Measurements from ENCODE around the gene BDH1.
"Not testable (repeated sequence)": the region's sequence is repeated elsewhere in the genome, so short reads cannot be mapped to it uniquely, and the experiment has no call there.

The BDH1 gene

GRCh38 chr3:197589545-197589944 lies 33.8 kb upstream of the BDH1 start:
- Histone ChIP-seq H3K36me3 (ENCODE audit: insufficient read depth, insufficient read length, low read length) (no peaks in the 10 kb centered on the region), H3K9ac (ENCODE audit: insufficient read length, low read depth) (no peak overlapping the region), H3K27me3 (ENCODE audit: insufficient read depth, insufficient read length) (no peaks in the 10 kb centered on the region), H3K4me3 (ENCODE audit: insufficient read length, low read depth) (no peak overlapping the region), H3K4me1 (ENCODE audit: insufficient read depth, insufficient read length) (no peaks in the 10 kb centered on the region), H3K9me3 (ENCODE audit: insufficient read depth, low read length) (no peaks in the 10 kb centered on the region)
- DNase-seq (ENCODE audit: low read depth, low spot score), result no peak
- TF ChIP-seq SUZ12 (IDR thresholded peaks at IDR 0.05; ENCODE audit: extremely low read depth, insufficient read depth, insufficient read length) (no peak), ZNF274 (IDR thresholded peaks at IDR 0.05; ENCODE audit: low read depth, low read length) (no peak), YY1 (IDR thresholded peaks at IDR 0.05; ENCODE audit: insufficient read depth, insufficient read length) (no peak)

- H3K27me3 ChIP-seq (ENCODE audit: insufficient read depth, insufficient read length); H3K4me1 ChIP-seq (ENCODE audit: insufficient read depth, insufficient read length); H3K9me3 ChIP-seq (ENCODE audit: insufficient read depth, low read length); H3K9ac ChIP-seq (ENCODE audit: insufficient read length, low read depth); H3K36me3 ChIP-seq (ENCODE audit: insufficient read depth, insufficient read length, low read length); H3K4me3 ChIP-seq (ENCODE audit: insufficient read length, low read depth); DNase-seq (ENCODE audit: low read depth, low spot score): not testable (repeated sequence)
Measured at GRCh38 chr3:197586768-197587167, 31.0 kb upstream of the BDH1 start.

- H3K9ac ChIP-seq (ENCODE audit: insufficient read length, low read depth), result no peak overlapping the region
- H3K4me1 ChIP-seq (ENCODE audit: insufficient read depth, insufficient read length), result no peaks in the 10 kb centered on the region
- H3K4me3 ChIP-seq (ENCODE audit: insufficient read length, low read depth), result no peak overlapping the region
- H3K9me3 ChIP-seq (ENCODE audit: insufficient read depth, low read length), result no peaks in the 10 kb centered on the region
- no peak for DNase-seq (ENCODE audit: low read depth, low spot score)
- H3K36me3 ChIP-seq (ENCODE audit: insufficient read depth, insufficient read length, low read length), result no peaks in the 10 kb centered on the region
- TF ChIP-seq YY1 (IDR thresholded peaks at IDR 0.05; ENCODE audit: insufficient read depth, insufficient read length) (no peak), ZNF274 (IDR thresholded peaks at IDR 0.05; ENCODE audit: low read depth, low read length) (no peak), SUZ12 (IDR thresholded peaks at IDR 0.05; ENCODE audit: extremely low read depth, insufficient read depth, insufficient read length) (no peak)
- H3K27me3 ChIP-seq (ENCODE audit: insufficient read depth, insufficient read length), result no peaks in the 10 kb centered on the region
Measured at GRCh38 chr3:197586181-197586580, 30.4 kb upstream of the BDH1 start.

- Histone ChIP-seq H3K9ac (ENCODE audit: insufficient read length, low read depth) (no peak overlapping the region), H3K27me3 (ENCODE audit: insufficient read depth, insufficient read length) (no peaks in the 10 kb centered on the region), H3K4me1 (ENCODE audit: insufficient read depth, insufficient read length) (no peaks in the 10 kb centered on the region), H3K4me3 (ENCODE audit: insufficient read length, low read depth) (no peak overlapping the region), H3K36me3 (ENCODE audit: insufficient read depth, insufficient read length, low read length) (no peaks in the 10 kb centered on the region), H3K9me3 (ENCODE audit: insufficient read depth, low read length) (no peaks in the 10 kb centered on the region)
- TF ChIP-seq YY1 (IDR thresholded peaks at IDR 0.05; ENCODE audit: insufficient read depth, insufficient read length) (no peak), ZNF274 (IDR thresholded peaks at IDR 0.05; ENCODE audit: low read depth, low read length) (no peak), SUZ12 (IDR thresholded peaks at IDR 0.05; ENCODE audit: extremely low read depth, insufficient read depth, insufficient read length) (no peak)
- no peak for DNase-seq (ENCODE audit: low read depth, low spot score)
Measured at GRCh38 chr3:197584733-197585132, 29.0 kb upstream of the BDH1 start.

- Histone ChIP-seq H3K9ac (ENCODE audit: insufficient read length, low read depth) (no peak overlapping the region), H3K4me1 (ENCODE audit: insufficient read depth, insufficient read length) (no peaks in the 10 kb centered on the region), H3K9me3 (ENCODE audit: insufficient read depth, low read length) (0 out of 2 replicates have a peak, but pooled peaks cover under 1% of the 10 kb centered on the region), H3K4me3 (ENCODE audit: insufficient read length, low read depth) (no peak overlapping the region), H3K36me3 (ENCODE audit: insufficient read depth, insufficient read length, low read length) (no peaks in the 10 kb centered on the region), H3K27me3 (ENCODE audit: insufficient read depth, insufficient read length) (no peaks in the 10 kb centered on the region)
- TF ChIP-seq SUZ12 (IDR thresholded peaks at IDR 0.05; ENCODE audit: extremely low read depth, insufficient read depth, insufficient read length), result no peak
- TF ChIP-seq ZNF274 (IDR thresholded peaks at IDR 0.05; ENCODE audit: low read depth, low read length), result no peak
- no peak for TF ChIP-seq YY1 (IDR thresholded peaks at IDR 0.05; ENCODE audit: insufficient read depth, insufficient read length)
- DNase-seq (ENCODE audit: low read depth, low spot score), result no peak
Measured at GRCh38 chr3:197583371-197583770, 27.6 kb upstream of the BDH1 start.

- DNase-seq (ENCODE audit: low read depth, low spot score), result peak; percentile 69
- Histone ChIP-seq H3K4me3 (ENCODE audit: insufficient read length, low read depth) (no peak overlapping the region), H3K4me1 (ENCODE audit: insufficient read depth, insufficient read length) (peaks cover 9% of the 10 kb centered on the region), H3K36me3 (ENCODE audit: insufficient read depth, insufficient read length, low read length) (no peaks in the 10 kb centered on the region), H3K9me3 (ENCODE audit: insufficient read depth, low read length) (peaks cover 8% of the 10 kb centered on the region; the same call in 1 of the 2 replicates), H3K9ac (ENCODE audit: insufficient read length, low read depth) (no peak overlapping the region), H3K27me3 (ENCODE audit: insufficient read depth, insufficient read length) (no peaks in the 10 kb centered on the region)
- no peak for TF ChIP-seq ZNF274 (IDR thresholded peaks at IDR 0.05; ENCODE audit: low read depth, low read length)
- TF ChIP-seq SUZ12 (IDR thresholded peaks at IDR 0.05; ENCODE audit: extremely low read depth, insufficient read depth, insufficient read length), result no peak
- no peak for TF ChIP-seq YY1 (IDR thresholded peaks at IDR 0.05; ENCODE audit: insufficient read depth, insufficient read length)
Measured at GRCh38 chr3:197580253-197580691, 24.5 kb upstream of the BDH1 start.

GRCh38 chr3:197578376-197578775 lies 22.6 kb upstream of the BDH1 start:
- H3K36me3 ChIP-seq (ENCODE audit: insufficient read depth, insufficient read length, low read length), result no peaks in the 10 kb centered on the region
- H3K9ac ChIP-seq (ENCODE audit: insufficient read length, low read depth), result no peak overlapping the region
- peaks cover 8% of the 10 kb centered on the region; the same call in 1 of the 2 replicates for H3K9me3 ChIP-seq (ENCODE audit: insufficient read depth, low read length)
- no peak overlapping the region for H3K4me3 ChIP-seq (ENCODE audit: insufficient read length, low read depth)
- no peaks in the 10 kb centered on the region for H3K27me3 ChIP-seq (ENCODE audit: insufficient read depth, insufficient read length)
- TF ChIP-seq SUZ12 (IDR thresholded peaks at IDR 0.05; ENCODE audit: extremely low read depth, insufficient read depth, insufficient read length) (no peak), YY1 (IDR thresholded peaks at IDR 0.05; ENCODE audit: insufficient read depth, insufficient read length) (no peak), ZNF274 (IDR thresholded peaks at IDR 0.05; ENCODE audit: low read depth, low read length) (no peak)
- no peak for DNase-seq (ENCODE audit: low read depth, low spot score)
- H3K4me1 ChIP-seq (ENCODE audit: insufficient read depth, insufficient read length), result peaks cover 13% of the 10 kb centered on the region

All from NT2/D1 (cell line).